ENCODE measurements around the gene FKBP4.

DNA sequence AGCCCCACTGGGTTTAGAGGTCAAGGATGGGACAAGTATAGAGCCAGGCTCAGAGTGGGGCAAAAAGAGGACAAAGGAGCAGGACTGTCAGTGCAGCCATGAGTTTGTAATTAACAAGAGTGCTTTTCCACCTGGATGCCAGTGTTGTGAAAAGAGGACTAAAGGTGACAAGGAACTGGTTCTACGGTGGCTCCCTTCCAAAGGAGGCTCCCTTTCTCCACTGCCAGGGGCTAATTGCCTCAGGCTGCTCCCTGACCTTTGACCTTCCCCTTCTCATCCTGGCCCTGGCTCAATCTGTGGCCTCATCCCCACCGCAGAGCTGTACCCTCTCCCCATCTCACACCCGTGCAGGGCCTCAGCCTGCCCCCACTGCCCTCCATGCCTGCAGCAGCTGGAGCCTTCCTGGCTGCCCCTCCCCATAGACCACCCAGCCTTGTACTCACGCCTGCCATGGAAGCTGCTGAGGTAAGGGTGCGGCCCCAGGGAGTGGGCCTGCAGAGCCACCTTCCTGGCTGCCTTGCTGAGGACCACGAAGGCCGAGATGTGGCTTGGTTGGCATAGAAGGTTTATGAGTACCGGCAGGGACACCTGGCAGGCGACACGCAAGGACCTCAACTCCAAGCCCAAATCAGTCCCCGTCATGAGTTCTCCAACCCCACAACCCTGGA is 24.8 kb upstream of the FKBP4 start:
- TF ChIP-seq POLR2A (IDR thresholded peaks at IDR 0.05; ENCODE audit: insufficient read depth in 1 of 2, low read depth in 2 of 2, low read length in 2 of 2) (no peak), REST (IDR thresholded peaks at IDR 0.05; ENCODE audit: borderline replicate concordance in 1 of 2, low read depth in 1 of 2, low read length in 2 of 2) (no peak), GMEB2 (CRISPR knock-in tag; IDR thresholded peaks at IDR 0.05; ENCODE audit: low read depth) (no peak)

All from HepG2 (cell line).